CD4-positive, CD25-positive, alpha-beta regulatory T cell (primary cell): ENCODE measurements around the gene FAM76B. TPM values are rescaled to one million over a fixed set of nuclear protein-coding genes. Genes with fewer than 3 reads are reported as not detected.
"Not testable (repeated sequence)": the region's sequence is repeated elsewhere in the genome, so short reads cannot be mapped to it uniquely, and the experiment has no call there.

ENCODE experiments used
- ATAC-seq, 2 donors: fragments of 150-1000 bp; cut with Tn5 transposase; one replicate each; pipeline ENCODE4 v1.10.0; 2021; ENCODE audit warnings: low read depth in 2 of 2, moderate number of reproducible peaks in 2 of 2, moderate library complexity in 1 of 2
- DNase-seq, 3 donors: peaks; one replicate each; pipeline versions ENCODE4 v3.0.0 to v3.0.0-alpha.2; 2012 to 2022; ENCODE audit warnings: mixed read lengths in 1 of 3
- H3K27ac ChIP-seq: one replicate; pipeline ENCODE4 v1.7.0; 2013; ENCODE audit warnings: mild to moderate bottlenecking, low read length; ENCODE audit not compliant: insufficient read depth, poor library complexity, severe bottlenecking
- H3K27me3 ChIP-seq: one replicate; pipeline ENCODE4 v1.7.0; 2013; ENCODE audit warnings: low read length; ENCODE audit not compliant: control insufficient read depth, insufficient read depth
- H3K36me3 ChIP-seq: one replicate; pipeline ENCODE4 v1.7.0; 2013; ENCODE audit warnings: mild to moderate bottlenecking, low read length, moderate library complexity; ENCODE audit not compliant: control insufficient read depth, insufficient read depth
- H3K4me1 ChIP-seq: 2 replicates; pipeline ENCODE4 v1.7.0; 2013; ENCODE audit warnings: mild to moderate bottlenecking, low read length; ENCODE audit not compliant: insufficient read depth, control insufficient read depth, poor library complexity, severe bottlenecking
- H3K4me3 ChIP-seq: one replicate; pipeline ENCODE4 v1.7.0; 2013; ENCODE audit warnings: low read depth, mild to moderate bottlenecking, low read length, moderate library complexity
- H3K9me3 ChIP-seq, 2 experiments: 1 replicate in 1 of 2; 2 replicates in 1 of 2; pipeline ENCODE4 v1.7.0; 2013; ENCODE audit warnings: low read length in 2 of 2, mild to moderate bottlenecking in 1 of 2, moderate library complexity in 1 of 2; ENCODE audit not compliant: control insufficient read depth in 2 of 2
- H3K27ac Mint-ChIP-seq, 3 donors: one replicate each; pipeline ENCODE4 v1.8.0; 2020 to 2022; ENCODE audit warnings: mild to moderate bottlenecking in 3 of 3, mixed read lengths in 3 of 3, moderate library complexity in 2 of 3
- H3K27me3 Mint-ChIP-seq: one replicate; pipeline ENCODE4 v1.8.0; 2022; ENCODE audit warnings: mild to moderate bottlenecking, mixed read lengths
- H3K36me3 Mint-ChIP-seq: one replicate; pipeline ENCODE4 v1.8.0; 2020; ENCODE audit warnings: mixed read lengths
- H3K4me1 Mint-ChIP-seq, 4 donors: one replicate each; pipeline ENCODE4 v1.8.0; 2020 to 2022; ENCODE audit warnings: mixed read lengths in 4 of 4, mild to moderate bottlenecking in 1 of 4
- H3K4me3 Mint-ChIP-seq, 4 donors: one replicate each; pipeline ENCODE4 v1.8.0; 2020 to 2022; ENCODE audit warnings: mild to moderate bottlenecking in 4 of 4, mixed read lengths in 4 of 4, moderate library complexity in 3 of 4
- H3K9me3 Mint-ChIP-seq, 7 donors: one replicate each; pipeline ENCODE4 v1.8.0; 2020 to 2022; ENCODE audit warnings: mixed read lengths in 7 of 7, mild to moderate bottlenecking in 3 of 7, moderate library complexity in 2 of 7
- polyA plus RNA-seq, 4 donors: library from polyadenylated mRNA; unstranded; fragments of 300-500 nt; fragmentation: Illumina TruSeq; gene quantifications; one replicate each; pipeline ENCODE4 v1.2.3, GENCODE V29; 2021
- total RNA-seq: library from RNA; stranded (reverse); gene quantifications from one replicate; pipeline ENCODE4 v1.2.3, GENCODE V29; 2022

Gene FAM76B
- total and polyA plus RNA-seq, 5 donors from 2014 or later = 12.8 to 72.7 (median 14.0) TPM

DNA sequence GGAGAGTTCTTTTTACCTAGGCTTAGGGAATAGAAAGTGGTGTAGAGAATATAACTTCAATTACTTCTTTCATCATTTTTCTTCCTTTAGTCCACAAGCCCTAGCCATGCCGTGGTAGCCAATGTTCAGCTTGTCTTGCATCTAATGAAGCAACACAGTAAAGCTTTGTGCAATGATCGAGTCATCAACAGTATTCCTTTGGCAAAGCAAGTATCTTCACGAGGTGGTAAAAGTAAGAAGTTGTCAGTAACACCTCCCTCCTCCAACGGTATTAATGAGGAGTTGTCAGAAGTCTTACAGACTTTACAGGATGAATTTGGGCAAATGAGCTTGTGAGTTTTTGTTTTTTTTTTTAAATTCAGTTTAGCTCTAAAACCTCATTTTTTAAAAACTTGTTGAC, 38.1 kb upstream of the FAM76B start:
- Histone ChIP-seq H3K4me1 (no peaks in the 10 kb centered on the region), H3K27ac (no peak overlapping the region), H3K4me3 (no peak overlapping the region), H3K27me3 (no peaks in the 10 kb centered on the region), H3K9me3 (no peaks in the 10 kb centered on the region), H3K36me3 (peaks cover 42% of the 10 kb centered on the region)
- ATAC-seq = no peak
- Mint-ChIP-seq H3K27ac (peak overlapping the region in 1 of 3 donors; percentile 14), H3K36me3 (peaks cover 39% of the 10 kb centered on the region), H3K4me1 (peaks cover 0 to 10% (median 2%) of the 10 kb centered on the region in 4 donors), H3K27me3 (no peaks in the 10 kb centered on the region), H3K4me3 (no peak overlapping the region), H3K9me3 (peaks cover 0 to 2% (median 0%) of the 10 kb centered on the region in 7 donors)
- no peak for DNase-seq

DNA sequence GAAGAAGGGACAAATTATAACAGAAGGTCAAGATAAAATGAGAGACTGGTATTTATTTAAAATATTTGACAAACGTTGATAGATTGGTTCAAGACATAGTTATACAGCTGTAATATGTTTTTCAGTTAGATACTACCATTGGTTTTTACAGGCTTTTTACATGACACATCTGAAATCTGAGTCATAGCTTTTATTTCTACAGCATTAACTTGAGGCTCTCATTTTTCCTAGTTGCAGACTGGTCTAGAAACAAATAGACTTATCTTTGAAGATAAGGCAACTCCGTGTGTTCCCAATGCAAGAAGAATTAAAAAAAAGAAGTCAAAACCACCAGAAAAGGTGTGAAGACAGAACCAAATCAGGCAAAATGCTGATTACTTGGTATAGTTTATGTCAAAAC, 32.1 kb upstream of the FAM76B start:
- DNase-seq = no peak
- H3K27me3 ChIP-seq = no peaks in the 10 kb centered on the region
- H3K4me1 ChIP-seq = no peaks in the 10 kb centered on the region
- no peak overlapping the region for H3K27ac ChIP-seq
- H3K27ac Mint-ChIP-seq = peak overlapping the region in 1 of 3 donors; percentile 23
- H3K4me3 Mint-ChIP-seq = no peak overlapping the region
- H3K27me3 Mint-ChIP-seq = no peaks in the 10 kb centered on the region
- H3K36me3 Mint-ChIP-seq = peaks cover 51% of the 10 kb centered on the region
- H3K9me3 ChIP-seq = no peaks in the 10 kb centered on the region
- H3K36me3 ChIP-seq = peaks cover 40% of the 10 kb centered on the region
- no peaks in the 10 kb centered on the region for H3K4me1 Mint-ChIP-seq
- no peak for ATAC-seq
- no peak overlapping the region for H3K4me3 ChIP-seq
- peaks cover 0 to 2% (median 0%) of the 10 kb centered on the region in 7 donors for H3K9me3 Mint-ChIP-seq

DNA sequence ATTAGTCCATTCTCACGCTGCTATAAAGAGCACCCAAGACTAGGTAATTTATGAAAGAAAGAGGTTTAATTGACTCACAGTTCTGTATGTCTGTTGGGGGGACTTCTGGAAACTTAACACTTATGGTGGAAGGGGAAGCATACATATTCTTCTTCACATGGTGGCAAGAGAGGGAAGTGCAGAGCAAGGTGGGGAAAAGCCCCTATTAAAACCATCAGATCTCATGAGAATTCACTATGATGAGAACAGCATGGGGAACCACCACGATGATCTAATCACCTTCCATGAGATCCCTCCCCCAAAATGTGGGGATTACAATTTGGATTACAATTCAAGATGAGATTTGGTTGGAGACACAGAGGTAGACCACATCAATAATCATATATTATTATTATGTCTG, 26.5 kb upstream of the FAM76B start:
- Mint-ChIP-seq H3K27ac (no peak overlapping the region), H3K4me3 (no peak overlapping the region), H3K36me3 (peaks cover 38% of the 10 kb centered on the region)

DNA sequence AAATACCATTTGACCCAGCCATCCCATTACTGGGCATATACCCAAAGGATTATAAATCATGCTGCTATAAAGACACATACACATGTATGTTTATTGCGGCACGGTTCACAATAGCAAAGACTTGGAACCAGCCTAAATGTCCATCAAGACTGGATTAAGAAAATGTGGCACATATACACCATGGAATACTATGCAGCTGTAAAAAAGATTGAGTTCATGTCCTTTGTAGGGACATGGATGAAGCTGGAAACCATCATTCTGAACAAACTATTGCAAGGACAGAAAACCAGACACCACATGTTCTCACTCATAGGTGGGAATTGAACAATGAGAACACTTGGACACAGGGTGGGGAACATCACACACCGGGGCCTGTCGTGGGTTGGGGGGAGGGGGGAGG, 21.5 kb upstream of the FAM76B start:
- H3K9me3 ChIP-seq, H3K27ac Mint-ChIP-seq, H3K4me1 Mint-ChIP-seq, H3K4me1 ChIP-seq, H3K9me3 Mint-ChIP-seq, H3K4me3 Mint-ChIP-seq, H3K36me3 ChIP-seq, ATAC-seq, H3K27me3 Mint-ChIP-seq, H3K27me3 ChIP-seq, DNase-seq, H3K4me3 ChIP-seq, H3K27ac ChIP-seq: not testable (repeated sequence)
- peaks cover 29% of the 10 kb centered on the region for H3K36me3 Mint-ChIP-seq

More for the DNA sequence above, 26.5 kb upstream of the FAM76B start:
- H3K4me1 ChIP-seq = no peaks in the 10 kb centered on the region
- Mint-ChIP-seq H3K4me1 (peaks cover 0 to 7% (median 2%) of the 10 kb centered on the region in 4 donors), H3K27me3 (no peaks in the 10 kb centered on the region), H3K9me3 (no peaks in the 10 kb centered on the region)
- no peaks in the 10 kb centered on the region for H3K27me3 ChIP-seq
- H3K36me3 ChIP-seq = peaks cover 29% of the 10 kb centered on the region
- H3K4me3 ChIP-seq = no peak overlapping the region
- DNase-seq = no peak
- H3K27ac ChIP-seq = no peak overlapping the region
- ATAC-seq = no peak
- no peaks in the 10 kb centered on the region for H3K9me3 ChIP-seq

DNA sequence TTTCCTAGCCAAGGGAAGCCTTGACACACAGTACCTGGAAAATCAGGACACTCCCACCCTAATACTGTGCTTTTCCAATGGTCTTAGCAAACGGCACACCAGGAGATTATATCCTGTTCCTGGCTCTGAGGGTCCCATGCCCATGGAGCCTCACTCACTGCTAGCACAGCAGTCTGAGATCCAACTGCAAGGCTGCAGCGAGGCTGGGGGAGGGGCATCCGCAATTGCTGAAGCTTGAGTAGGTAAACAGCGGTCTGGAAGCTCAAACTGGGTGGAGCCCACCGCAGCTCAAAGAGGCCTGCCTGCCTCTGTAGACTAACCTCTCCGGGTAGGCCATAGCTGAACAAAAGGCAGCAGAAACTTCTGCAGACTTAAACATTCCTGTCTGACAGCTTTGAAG, 16.9 kb upstream of the FAM76B start:
- not testable (repeated sequence) for DNase-seq, H3K27me3 Mint-ChIP-seq, H3K4me3 Mint-ChIP-seq, H3K27ac ChIP-seq, H3K4me1 ChIP-seq, ATAC-seq, H3K9me3 Mint-ChIP-seq, H3K36me3 ChIP-seq, H3K9me3 ChIP-seq, H3K4me3 ChIP-seq, H3K27me3 ChIP-seq
- H3K36me3 Mint-ChIP-seq = peaks cover 27% of the 10 kb centered on the region
- H3K27ac Mint-ChIP-seq = peak overlapping the region in 1 of 3 donors; percentile 69
- H3K4me1 Mint-ChIP-seq = peaks cover 0 to 23% (median 13%) of the 10 kb centered on the region in 4 donors

DNA sequence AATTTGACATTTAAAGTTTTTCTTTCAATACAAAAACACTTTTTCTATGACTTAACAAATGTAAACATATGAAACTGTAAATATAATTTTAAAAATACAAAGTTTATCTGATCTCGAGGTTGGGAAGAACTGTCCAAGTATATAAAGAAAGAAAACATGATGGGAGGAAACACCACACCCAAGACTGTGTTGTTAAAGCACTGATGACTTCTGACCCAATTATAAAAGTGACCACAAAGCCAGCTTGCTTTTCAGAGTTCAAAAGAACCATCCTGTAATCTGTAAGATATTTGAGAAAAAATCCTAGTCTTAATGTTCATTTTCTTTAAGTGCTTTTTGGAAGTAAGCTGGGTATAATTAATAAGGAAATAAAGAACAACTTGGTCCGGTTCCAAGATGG, 16.3 kb upstream of the FAM76B start:
- H3K9me3 ChIP-seq = no peaks in the 10 kb centered on the region
- peaks cover 0 to 4% (median 1%) of the 10 kb centered on the region in 7 donors for H3K9me3 Mint-ChIP-seq
- no peak overlapping the region for H3K4me3 ChIP-seq
- H3K27ac ChIP-seq = no peak overlapping the region
- peaks cover 6% of the 10 kb centered on the region for H3K36me3 ChIP-seq
- no peaks in the 10 kb centered on the region for H3K27me3 Mint-ChIP-seq
- DNase-seq = peak in 1 of 3 donors; percentile 8
- H3K36me3 Mint-ChIP-seq = peaks cover 30% of the 10 kb centered on the region
- no peaks in the 10 kb centered on the region for H3K4me1 ChIP-seq
- peak overlapping the region in 1 of 3 donors; percentile 69 for H3K27ac Mint-ChIP-seq
- ATAC-seq = no peak
- H3K4me3 Mint-ChIP-seq = no peak overlapping the region
- H3K27me3 ChIP-seq = no peaks in the 10 kb centered on the region
- peaks cover 0 to 26% (median 14%) of the 10 kb centered on the region in 4 donors for H3K4me1 Mint-ChIP-seq

DNA sequence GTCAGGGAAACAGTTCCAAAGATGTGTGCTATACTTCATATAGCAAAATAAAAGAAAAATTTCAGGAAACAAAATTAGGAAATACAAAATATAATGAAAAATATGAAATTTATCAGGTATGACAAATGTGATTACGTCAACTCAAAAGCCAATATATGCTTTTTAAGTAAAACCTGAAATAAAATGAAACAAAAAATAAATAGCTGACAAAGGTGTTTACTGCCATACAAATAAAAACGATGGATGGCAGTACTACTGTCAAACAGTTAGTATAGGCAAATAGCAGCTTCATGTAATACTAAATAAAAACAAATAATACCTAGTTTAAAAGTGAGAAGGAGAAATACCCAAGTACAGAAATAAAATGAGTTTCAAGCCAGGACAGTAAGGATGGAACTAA, 14.4 kb upstream of the FAM76B start:
- no peaks in the 10 kb centered on the region for H3K4me1 ChIP-seq
- Mint-ChIP-seq H3K4me1 (peaks cover 0 to 35% (median 18%) of the 10 kb centered on the region in 4 donors), H3K36me3 (peaks cover 43% of the 10 kb centered on the region), H3K27ac (no peak overlapping the region), H3K4me3 (no peak overlapping the region), H3K27me3 (no peaks in the 10 kb centered on the region), H3K9me3 (peaks cover 0 to 4% (median 0%) of the 10 kb centered on the region in 7 donors)
- H3K9me3 ChIP-seq = no peaks in the 10 kb centered on the region
- H3K4me3 ChIP-seq = no peak overlapping the region
- ATAC-seq = no peak
- no peak overlapping the region for H3K27ac ChIP-seq
- no peak for DNase-seq
- no peaks in the 10 kb centered on the region for H3K27me3 ChIP-seq
- peaks cover 23% of the 10 kb centered on the region for H3K36me3 ChIP-seq

DNA sequence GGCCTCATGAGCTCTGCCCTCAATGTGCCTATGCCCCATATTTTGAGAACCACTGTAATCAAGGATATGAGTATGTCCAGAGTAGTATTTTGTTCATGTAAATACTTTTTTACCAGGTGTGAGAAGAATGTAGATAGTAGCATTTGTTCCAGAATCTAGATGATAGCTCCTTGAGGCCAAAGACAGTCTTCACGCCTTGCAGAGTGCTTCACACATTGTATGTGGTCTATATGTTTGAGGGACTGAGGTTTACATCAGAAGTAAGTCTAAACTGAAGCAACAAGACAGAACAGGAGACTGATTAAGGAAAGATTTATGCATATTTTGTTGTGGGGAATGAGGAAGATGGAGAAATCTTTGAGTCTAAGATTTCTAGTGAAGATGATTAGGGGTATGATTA, 13.2 kb upstream of the FAM76B start:
- H3K36me3 ChIP-seq = peaks cover 23% of the 10 kb centered on the region
- H3K27ac Mint-ChIP-seq = peak overlapping the region in 1 of 3 donors; percentile 4
- peaks cover 39% of the 10 kb centered on the region for H3K36me3 Mint-ChIP-seq
- H3K4me3 ChIP-seq = no peak overlapping the region
- no peaks in the 10 kb centered on the region for H3K27me3 Mint-ChIP-seq
- DNase-seq (no peak), ATAC-seq (no peak)
- peaks cover 0 to 2% (median 0%) of the 10 kb centered on the region in 7 donors for H3K9me3 Mint-ChIP-seq
- H3K4me1 Mint-ChIP-seq = peaks cover 0 to 35% (median 20%) of the 10 kb centered on the region in 4 donors
- no peak overlapping the region for H3K4me3 Mint-ChIP-seq
- no peaks in the 10 kb centered on the region for H3K27me3 ChIP-seq
- H3K9me3 ChIP-seq = no peaks in the 10 kb centered on the region
- H3K4me1 ChIP-seq = no peaks in the 10 kb centered on the region
- no peak overlapping the region for H3K27ac ChIP-seq
